Adipocyte (in vitro differentiated cells): ENCODE data around the gene WNT6.

Experiments used
- DNase-seq: peaks from one replicate; pipeline ENCODE4 v3.0.0-alpha.2; 2015; ENCODE audit warnings: low read depth
- H3K27me3 ChIP-seq: replicated peaks from 2 replicates; pipeline ENCODE4 v1.7.0; 2013; ENCODE audit warnings: mild to moderate bottlenecking, low read length, moderate library complexity; ENCODE audit not compliant: control insufficient read depth, insufficient read depth
- H3K36me3 ChIP-seq: 2 replicates; pipeline ENCODE4 v1.7.0; 2013; ENCODE audit warnings: low read length, mild to moderate bottlenecking, moderate library complexity; ENCODE audit not compliant: control insufficient read depth, insufficient read depth, severe bottlenecking
- H3K4me1 ChIP-seq: 2 replicates; pipeline ENCODE4 v1.7.0; 2013; ENCODE audit warnings: mild to moderate bottlenecking, low read length, moderate library complexity; ENCODE audit not compliant: control insufficient read depth, insufficient read depth
- H3K4me3 ChIP-seq: 2 replicates; pipeline ENCODE4 v1.7.0; 2013; ENCODE audit warnings: mild to moderate bottlenecking, low read length, moderate library complexity
- H3K9ac ChIP-seq: 2 replicates; pipeline ENCODE4 v1.7.0; 2013; ENCODE audit warnings: mild to moderate bottlenecking, low read length, moderate library complexity
- H3K9me3 ChIP-seq: 2 replicates; pipeline ENCODE4 v1.7.0; 2013; ENCODE audit warnings: mild to moderate bottlenecking, low read length, moderate library complexity; ENCODE audit not compliant: control insufficient read depth

WNT6 gene

GRCh38 chr2:218859556-218859987, at the start of gene WNT6:
Gene WNT6, plus strand, starts transcription at chr2:218859805. Its CDS starts 233 bp downstream, at chr2:218860038.
- Histone ChIP-seq H3K4me3 (no peak within 1 kb of the TSS), H3K36me3 (no peaks in the 10 kb centered on the region), H3K27me3 (peaks cover 68% of the 10 kb centered on the region), H3K9me3 (no peaks in the 10 kb centered on the region), H3K4me1 (peaks cover 6% of the 10 kb centered on the region), H3K9ac (no peak within 1 kb of the TSS)
- peak; percentile 68 for DNase-seq

GRCh38 chr2:218810256-218810655, 49.3 kb upstream of the WNT6 start:
- H3K9ac ChIP-seq = no peak overlapping the region
- H3K36me3 ChIP-seq = peaks cover 27% of the 10 kb centered on the region
- H3K4me3 ChIP-seq = no peak overlapping the region
- H3K9me3 ChIP-seq = no peaks in the 10 kb centered on the region
- no peaks in the 10 kb centered on the region for H3K27me3 ChIP-seq
- H3K4me1 ChIP-seq = peaks cover 12% of the 10 kb centered on the region
- DNase-seq = peak; percentile 29

GRCh38 chr2:218811382-218811781, 48.2 kb upstream of the WNT6 start:
- no peaks in the 10 kb centered on the region for H3K9me3 ChIP-seq
- peaks cover 5% of the 10 kb centered on the region for H3K4me1 ChIP-seq
- H3K9ac ChIP-seq = no peak overlapping the region
- no peaks in the 10 kb centered on the region for H3K27me3 ChIP-seq
- peaks cover 28% of the 10 kb centered on the region for H3K36me3 ChIP-seq
- no peak for DNase-seq
- no peak overlapping the region for H3K4me3 ChIP-seq

DNA sequence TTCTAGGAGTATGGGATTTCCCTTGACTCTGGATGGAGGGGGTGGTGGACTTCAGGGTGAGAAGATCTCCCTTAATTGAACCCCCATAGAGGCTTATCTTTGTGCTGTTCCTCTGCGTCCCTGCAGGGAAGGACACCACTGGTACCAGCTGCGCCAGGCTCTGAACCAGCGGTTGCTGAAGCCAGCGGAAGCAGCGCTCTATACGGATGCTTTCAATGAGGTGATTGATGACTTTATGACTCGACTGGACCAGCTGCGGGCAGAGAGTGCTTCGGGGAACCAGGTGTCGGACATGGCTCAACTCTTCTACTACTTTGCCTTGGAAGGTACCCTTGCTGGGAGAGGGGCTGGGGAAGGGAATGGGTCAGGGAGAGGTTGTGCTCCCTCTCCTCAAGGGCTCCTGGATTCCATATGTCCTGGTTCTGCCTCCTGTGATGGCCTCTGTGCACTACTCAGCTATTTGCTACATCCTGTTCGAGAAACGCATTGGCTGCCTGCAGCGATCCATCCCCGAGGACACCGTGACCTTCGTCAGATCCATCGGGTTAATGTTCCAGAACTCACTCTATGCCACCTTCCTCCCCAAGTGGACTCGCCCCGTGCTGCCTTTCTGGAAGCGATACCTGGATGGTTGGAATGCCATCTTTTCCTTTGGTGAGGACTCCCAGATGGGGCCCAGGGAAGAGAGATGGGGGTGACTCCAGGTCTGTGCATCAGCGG, 47.3 kb upstream of the WNT6 start:
- Histone ChIP-seq H3K27me3 (no peaks in the 10 kb centered on the region), H3K4me3 (no peak overlapping the region), H3K4me1 (no peaks in the 10 kb centered on the region), H3K9me3 (no peaks in the 10 kb centered on the region), H3K36me3 (peaks cover 33% of the 10 kb centered on the region), H3K9ac (no peak overlapping the region)
- no peak for DNase-seq

DNA sequence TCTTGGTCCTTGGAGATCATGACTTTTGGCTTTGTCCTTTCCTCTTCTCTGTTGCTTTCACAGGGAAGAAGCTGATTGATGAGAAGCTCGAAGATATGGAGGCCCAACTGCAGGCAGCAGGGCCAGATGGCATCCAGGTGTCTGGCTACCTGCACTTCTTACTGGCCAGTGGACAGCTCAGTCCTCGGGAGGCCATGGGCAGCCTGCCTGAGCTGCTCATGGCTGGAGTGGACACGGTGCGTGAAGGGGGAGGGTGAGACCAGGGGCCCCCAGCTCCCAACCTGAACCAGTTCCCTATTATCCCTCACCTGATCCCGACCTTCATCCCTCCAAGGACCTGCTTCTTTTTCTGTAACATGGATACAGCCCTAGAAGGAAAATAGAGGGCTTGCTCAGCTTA, 46.7 kb upstream of the WNT6 start:
- no peaks in the 10 kb centered on the region for H3K9me3 ChIP-seq
- H3K9ac ChIP-seq = no peak overlapping the region
- no peak overlapping the region for H3K4me3 ChIP-seq
- no peaks in the 10 kb centered on the region for H3K4me1 ChIP-seq
- H3K27me3 ChIP-seq = no peaks in the 10 kb centered on the region
- DNase-seq = no peak
- H3K36me3 ChIP-seq = peaks cover 33% of the 10 kb centered on the region

- peaks cover 33% of the 10 kb centered on the region for H3K36me3 ChIP-seq
Measured at GRCh38 chr2:218813771-218814460, 45.7 kb upstream of the WNT6 start.

DNA sequence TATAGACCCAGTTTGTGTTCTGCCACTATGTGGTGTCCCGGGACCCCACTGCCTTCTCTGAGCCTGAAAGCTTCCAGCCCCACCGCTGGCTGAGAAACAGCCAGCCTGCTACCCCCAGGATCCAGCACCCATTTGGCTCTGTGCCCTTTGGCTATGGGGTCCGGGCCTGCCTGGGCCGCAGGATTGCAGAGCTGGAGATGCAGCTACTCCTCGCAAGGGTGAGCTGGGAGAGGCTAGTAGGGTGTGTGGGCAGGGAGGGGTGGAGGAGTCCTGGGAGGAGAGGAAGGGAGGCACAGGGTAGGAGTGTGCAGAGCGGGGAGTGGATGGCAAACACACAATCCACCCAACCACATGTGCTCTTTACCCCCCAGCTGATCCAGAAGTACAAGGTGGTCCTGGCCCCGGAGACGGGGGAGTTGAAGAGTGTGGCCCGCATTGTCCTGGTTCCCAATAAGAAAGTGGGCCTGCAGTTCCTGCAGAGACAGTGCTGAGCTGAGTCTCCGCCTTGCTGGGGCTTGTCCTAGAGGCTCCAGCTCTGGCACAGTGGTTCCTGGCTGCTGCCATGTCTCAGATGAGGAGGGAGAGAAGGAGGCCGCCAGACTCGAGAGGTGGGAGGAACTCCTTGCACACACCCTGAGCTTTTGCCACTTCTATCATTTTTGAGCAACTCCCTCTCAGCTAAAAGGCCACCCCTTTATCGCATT, 44.9 kb upstream of the WNT6 start:
- Histone ChIP-seq H3K9ac (no peak overlapping the region), H3K4me1 (no peaks in the 10 kb centered on the region), H3K9me3 (no peaks in the 10 kb centered on the region), H3K4me3 (no peak overlapping the region), H3K27me3 (no peaks in the 10 kb centered on the region), H3K36me3 (peaks cover 33% of the 10 kb centered on the region)
- no peak for DNase-seq

More at GRCh38 chr2:218813771-218814460, 45.7 kb upstream of the WNT6 start:
- Histone ChIP-seq H3K4me1 (no peaks in the 10 kb centered on the region), H3K27me3 (no peaks in the 10 kb centered on the region), H3K9ac (no peak overlapping the region), H3K9me3 (no peaks in the 10 kb centered on the region), H3K4me3 (no peak overlapping the region)
- no peak for DNase-seq

DNA sequence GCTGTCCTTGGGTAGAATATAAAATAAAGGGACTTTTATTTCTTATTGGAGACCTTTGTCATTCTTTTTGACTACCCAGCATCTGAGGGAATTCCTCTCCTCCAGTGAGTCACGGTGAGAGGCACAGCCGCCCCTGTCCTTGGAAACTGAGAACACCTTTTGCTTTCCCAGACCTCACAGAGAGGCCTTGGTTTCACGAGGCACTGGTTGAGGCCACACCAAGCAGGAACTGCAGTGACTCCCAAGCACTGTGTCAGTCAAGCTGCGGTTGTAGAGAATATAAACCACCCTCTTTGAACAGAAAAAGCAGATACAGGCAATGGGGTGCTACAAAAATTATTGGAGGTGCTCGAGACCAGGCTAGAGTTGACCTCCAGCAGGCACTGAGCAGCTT, 44.4 kb upstream of the WNT6 start:
- Histone ChIP-seq H3K27me3 (no peaks in the 10 kb centered on the region), H3K4me3 (no peak overlapping the region), H3K9ac (no peak overlapping the region), H3K9me3 (no peaks in the 10 kb centered on the region), H3K36me3 (peaks cover 33% of the 10 kb centered on the region), H3K4me1 (no peaks in the 10 kb centered on the region)
- DNase-seq = no peak

DNA sequence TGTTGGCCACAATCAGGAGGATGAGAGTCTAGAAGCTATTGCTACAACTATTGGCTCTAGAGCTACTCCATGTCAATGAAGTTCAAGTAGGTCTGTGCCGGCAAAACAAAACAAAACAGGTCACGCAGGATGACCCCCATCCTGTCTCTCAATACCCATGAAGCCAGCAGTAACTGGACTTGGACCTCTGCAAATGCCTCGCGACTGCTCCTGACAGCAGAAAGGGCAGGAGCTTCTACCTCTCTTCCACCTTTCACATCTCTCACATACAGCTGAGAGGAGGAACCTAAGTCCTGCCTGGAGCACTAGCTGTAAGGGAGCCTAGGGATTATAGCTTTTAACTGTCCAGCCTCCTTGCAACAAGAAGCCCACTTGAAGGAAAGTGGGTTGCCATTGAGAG, 44.0 kb upstream of the WNT6 start:
- Histone ChIP-seq H3K9ac (no peak overlapping the region), H3K36me3 (peaks cover 33% of the 10 kb centered on the region), H3K27me3 (no peaks in the 10 kb centered on the region), H3K4me1 (no peaks in the 10 kb centered on the region), H3K9me3 (no peaks in the 10 kb centered on the region), H3K4me3 (no peak overlapping the region)
- no peak for DNase-seq

DNA sequence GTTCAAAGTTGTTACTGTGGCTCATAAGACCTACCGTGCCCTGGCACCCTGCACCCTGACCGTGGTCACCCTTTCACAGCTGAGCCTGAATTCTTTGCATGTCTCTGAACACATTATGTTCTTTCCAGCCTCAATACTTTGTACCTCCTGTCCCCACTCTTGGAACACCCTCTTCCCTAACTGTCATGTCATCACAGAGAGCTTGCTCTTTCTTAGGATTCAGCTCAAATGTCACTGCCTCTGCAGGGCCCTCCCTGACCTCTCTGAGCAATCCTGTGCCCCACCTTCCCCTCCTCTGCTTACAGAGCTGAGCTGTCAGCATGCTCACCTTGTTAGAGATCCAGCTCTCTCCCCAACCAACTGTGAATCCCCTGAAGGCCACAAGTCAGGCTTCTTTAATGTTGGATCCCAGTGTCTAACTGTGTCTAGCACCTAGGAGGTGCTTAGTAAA, 43.0 kb upstream of the WNT6 start:
- DNase-seq = no peak
- H3K4me3 ChIP-seq = no peak overlapping the region
- no peak overlapping the region for H3K9ac ChIP-seq
- no peaks in the 10 kb centered on the region for H3K9me3 ChIP-seq
- peaks cover 33% of the 10 kb centered on the region for H3K36me3 ChIP-seq
- no peaks in the 10 kb centered on the region for H3K4me1 ChIP-seq
- H3K27me3 ChIP-seq = peaks cover 3% of the 10 kb centered on the region

DNA sequence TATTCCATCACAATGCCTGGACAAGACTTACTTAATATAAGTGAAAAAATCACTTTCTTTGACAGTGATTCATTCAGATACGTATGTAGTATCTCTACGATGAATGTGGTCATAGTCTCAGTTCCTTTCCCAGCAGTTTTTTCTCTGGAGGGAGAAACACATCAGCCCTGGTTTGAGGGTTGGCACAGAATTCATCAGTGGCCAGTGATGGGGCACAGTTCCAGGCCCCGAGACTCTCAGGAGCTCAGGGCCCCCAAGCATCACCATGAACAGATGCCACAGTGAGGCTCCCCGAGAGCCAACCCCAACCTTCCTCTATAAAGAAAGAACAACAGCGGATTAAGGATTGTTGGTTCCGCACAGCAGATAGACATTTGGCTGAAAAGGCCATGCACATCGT, 40.5 kb upstream of the WNT6 start:
- Histone ChIP-seq H3K36me3 (peaks cover 17% of the 10 kb centered on the region), H3K9me3 (no peaks in the 10 kb centered on the region), H3K27me3 (peaks cover 9% of the 10 kb centered on the region), H3K4me1 (no peaks in the 10 kb centered on the region), H3K9ac (no peak overlapping the region), H3K4me3 (no peak overlapping the region)
- DNase-seq = no peak
